Ascending aorta (tissue), 2 donors: Measurements from ENCODE around the gene FRMD4B. TPM values are rescaled to one million over a fixed set of nuclear protein-coding genes. Genes with fewer than 3 reads are reported as not detected.
"Not testable (repeated sequence)": the region's sequence is repeated elsewhere in the genome, so short reads cannot be mapped to it uniquely, and the experiment has no call there.

ENCODE experiments used
- DNase-seq, 2 donors: peaks; one replicate each; pipeline ENCODE4 v3.0.0-alpha.2; 2019; ENCODE audit warnings: low spot score in 2 of 2
- H3K27ac ChIP-seq, 2 donors: fragments of 200-600 bp; sonication (generic); one replicate each; pipeline ENCODE4 v1.5.1; 2016 to 2017; ENCODE audit warnings: mild to moderate bottlenecking in 1 of 2
- H3K27me3 ChIP-seq: fragments of 200-600 bp; sonication (generic); one replicate; pipeline ENCODE4 v1.5.1; 2017
- H3K36me3 ChIP-seq, 2 donors: fragments of 200-600 bp; sonication (generic); one replicate each; pipeline ENCODE4 v1.5.1; 2016
- H3K4me1 ChIP-seq, 2 donors: fragments of 200-600 bp; sonication (generic); one replicate each; pipeline ENCODE4 v1.5.1; 2016 to 2017; ENCODE audit warnings: mild to moderate bottlenecking in 1 of 2
- H3K4me3 ChIP-seq, 2 donors: fragments of 200-600 bp; sonication (generic); one replicate each; pipeline ENCODE4 v1.5.1; 2016 to 2017; ENCODE audit warnings: mild to moderate bottlenecking in 1 of 2
- H3K9me3 ChIP-seq, 2 donors: fragments of 200-600 bp; sonication (generic); one replicate each; pipeline ENCODE4 v1.5.1; 2016
- intact Hi-C: fragments of 100-400 bp; cut with DNase I; formaldehyde crosslinking; loops from one replicate; pipeline ENCODE4 v1.15.1; 2023
- total RNA-seq: library from RNA; depleted of rRNA; stranded (reverse); fragments of >200 nt; gene quantifications from one replicate; pipeline ENCODE4 v1.1.0, GENCODE V29; 2016
- TF ChIP-seq, protein P1 (sequence below), 3 experiments: fragments of 200-600 bp in 2 of 3; fragments of 450-650 bp in 1 of 3; sonication (generic) in 2 of 3; IDR thresholded peaks; one replicate each; pipeline ENCODE4 v1.5.1; 2016 to 2019; ENCODE audit warnings: antibody characterized with exemption in 3 of 3, mild to moderate bottlenecking in 1 of 3, moderate library complexity in 1 of 3

FRMD4B gene
- total RNA-seq, 1 donor from 2014 or later, result 13.5 TPM

DNA sequence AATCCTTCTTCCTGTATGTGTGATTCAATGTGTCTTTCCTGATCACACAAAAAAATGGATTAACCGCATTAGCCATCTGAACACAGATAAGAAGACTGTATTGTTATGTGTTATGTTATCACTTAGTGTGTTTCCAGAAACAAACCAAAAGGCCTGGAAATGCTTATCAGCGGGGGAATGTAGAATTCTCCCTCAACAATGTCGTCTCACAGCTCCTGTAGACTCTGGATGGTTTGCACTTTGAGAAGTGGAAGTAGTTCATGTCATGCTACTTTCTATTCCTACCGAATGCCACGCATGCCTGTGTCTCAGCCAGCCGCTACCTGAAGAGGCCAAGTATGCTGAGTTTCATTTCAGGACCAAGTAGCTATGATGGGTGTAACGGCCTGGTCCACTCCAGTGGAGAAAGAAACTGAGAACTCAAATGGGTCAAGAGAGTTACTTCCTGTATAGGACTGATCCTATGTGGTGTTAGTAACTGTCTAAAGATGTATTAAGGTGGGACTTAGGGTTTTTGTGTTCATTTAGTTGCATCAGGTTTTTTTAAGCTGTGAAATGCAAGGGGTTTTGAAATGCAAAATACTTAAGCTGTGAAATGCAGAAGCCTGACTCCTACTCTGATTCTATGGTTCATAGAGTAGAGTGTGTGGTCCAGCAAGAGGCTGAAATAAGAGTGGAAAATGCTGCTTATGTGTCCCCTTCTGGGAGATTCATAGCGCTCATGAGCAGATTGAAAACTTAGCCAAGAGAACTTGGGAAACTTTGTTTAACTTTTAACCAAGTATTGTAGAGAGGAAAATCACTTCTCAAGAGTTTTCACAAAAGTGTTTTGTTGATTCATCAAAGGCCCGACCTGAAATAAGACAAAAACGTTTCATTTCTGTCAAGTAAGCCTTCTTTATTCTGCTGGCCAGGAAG lies 145.0 kb downstream of the FRMD4B start:
- no peak overlapping the region for H3K4me3 ChIP-seq
- DNase-seq, result no peak
- no peaks in the 10 kb centered on the region for H3K36me3 ChIP-seq
- TF ChIP-seq, protein P1, sequence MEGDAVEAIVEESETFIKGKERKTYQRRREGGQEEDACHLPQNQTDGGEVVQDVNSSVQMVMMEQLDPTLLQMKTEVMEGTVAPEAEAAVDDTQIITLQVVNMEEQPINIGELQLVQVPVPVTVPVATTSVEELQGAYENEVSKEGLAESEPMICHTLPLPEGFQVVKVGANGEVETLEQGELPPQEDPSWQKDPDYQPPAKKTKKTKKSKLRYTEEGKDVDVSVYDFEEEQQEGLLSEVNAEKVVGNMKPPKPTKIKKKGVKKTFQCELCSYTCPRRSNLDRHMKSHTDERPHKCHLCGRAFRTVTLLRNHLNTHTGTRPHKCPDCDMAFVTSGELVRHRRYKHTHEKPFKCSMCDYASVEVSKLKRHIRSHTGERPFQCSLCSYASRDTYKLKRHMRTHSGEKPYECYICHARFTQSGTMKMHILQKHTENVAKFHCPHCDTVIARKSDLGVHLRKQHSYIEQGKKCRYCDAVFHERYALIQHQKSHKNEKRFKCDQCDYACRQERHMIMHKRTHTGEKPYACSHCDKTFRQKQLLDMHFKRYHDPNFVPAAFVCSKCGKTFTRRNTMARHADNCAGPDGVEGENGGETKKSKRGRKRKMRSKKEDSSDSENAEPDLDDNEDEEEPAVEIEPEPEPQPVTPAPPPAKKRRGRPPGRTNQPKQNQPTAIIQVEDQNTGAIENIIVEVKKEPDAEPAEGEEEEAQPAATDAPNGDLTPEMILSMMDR (IDR thresholded peaks at IDR 0.05), result no peak
- H3K9me3 ChIP-seq, result no peaks in the 10 kb centered on the region
- H3K27ac ChIP-seq, result no peak overlapping the region
- intact Hi-C loops, result no loop called here
- H3K4me1 ChIP-seq, result no peaks in the 10 kb centered on the region
- H3K27me3 ChIP-seq, result no peaks in the 10 kb centered on the region

DNA sequence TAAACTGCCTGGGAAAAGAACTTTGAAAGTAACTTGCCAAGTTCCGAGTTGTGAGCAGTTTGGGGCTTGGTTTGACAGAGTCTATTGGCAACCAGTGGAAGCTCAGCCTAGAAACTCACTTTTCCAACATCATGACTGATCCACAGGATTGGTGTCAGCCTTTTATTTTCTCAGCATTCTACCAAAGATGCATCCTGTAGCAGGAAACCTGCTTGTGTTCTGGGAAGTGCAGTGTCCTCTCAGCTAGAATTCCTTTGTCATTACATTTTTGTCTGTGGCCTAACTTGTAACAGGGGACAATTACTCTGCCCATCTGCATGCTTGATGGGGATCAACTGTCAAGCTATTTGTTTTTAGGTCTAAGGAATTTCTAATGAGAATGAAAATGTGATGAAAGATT lies 146.8 kb downstream of the FRMD4B start:
- no peak overlapping the region for H3K4me3 ChIP-seq
- intact Hi-C loops, result no loop called here
- no peaks in the 10 kb centered on the region for H3K36me3 ChIP-seq
- no peaks in the 10 kb centered on the region for H3K9me3 ChIP-seq
- no peaks in the 10 kb centered on the region for H3K27me3 ChIP-seq
- peak overlapping the region in 1 of 2 donors; percentile 1 for H3K27ac ChIP-seq
- H3K4me1 ChIP-seq, result no peaks in the 10 kb centered on the region
- DNase-seq, result no peak
- TF ChIP-seq, protein P1 (IDR thresholded peaks at IDR 0.05), result no peak

DNA sequence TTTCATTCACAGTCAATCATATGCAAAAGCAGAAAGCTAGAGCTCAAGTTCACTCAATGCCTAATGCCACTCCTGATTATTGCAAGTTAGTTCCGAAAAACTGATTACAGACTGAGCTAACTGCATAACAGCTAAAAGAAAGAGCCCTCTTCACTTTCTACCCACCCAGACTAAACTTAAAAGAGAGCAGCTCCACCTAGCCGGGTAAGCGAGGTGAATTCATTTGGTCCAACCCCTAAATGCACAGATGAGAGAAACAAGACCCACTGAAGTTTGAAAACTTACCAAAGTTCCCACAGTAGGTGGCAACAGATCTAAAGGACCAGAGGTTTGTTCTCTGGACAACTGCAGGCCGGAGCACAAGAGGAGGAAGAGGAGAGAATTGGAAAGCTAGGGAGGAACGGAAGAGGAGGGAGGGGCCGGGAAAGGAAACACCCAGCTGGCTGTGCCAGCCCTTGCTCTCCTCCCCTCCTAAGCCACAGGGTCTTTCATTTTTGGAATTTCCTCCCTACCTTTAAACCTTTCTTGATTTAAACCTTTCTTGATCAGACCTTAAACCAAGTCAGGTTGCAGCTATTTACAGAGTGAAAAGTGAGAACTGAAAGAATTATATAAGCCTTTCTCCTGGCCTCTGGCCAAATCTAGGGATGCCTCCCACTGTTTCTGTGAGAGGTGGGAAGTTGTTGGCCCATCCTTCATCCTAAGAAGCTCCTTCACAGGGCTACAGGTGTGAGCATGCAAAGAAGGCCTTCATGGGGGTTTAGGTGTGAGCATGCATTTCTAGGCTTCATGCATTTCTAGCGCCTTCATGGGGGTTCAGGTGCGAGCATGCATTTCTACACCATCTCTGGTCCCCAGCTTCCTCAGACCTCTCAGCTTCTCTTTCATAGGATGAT lies 148.8 kb downstream of the FRMD4B start:
- TF ChIP-seq, protein P1 (IDR thresholded peaks at IDR 0.05), result no peak
- Histone ChIP-seq H3K27me3 (no peaks in the 10 kb centered on the region), H3K27ac (no peak overlapping the region), H3K36me3 (no peaks in the 10 kb centered on the region), H3K4me1 (no peaks in the 10 kb centered on the region), H3K9me3 (no peaks in the 10 kb centered on the region), H3K4me3 (peak overlapping the region; percentile 6 to 16)
- intact Hi-C loops, result no loop called here
- no peak for DNase-seq

DNA sequence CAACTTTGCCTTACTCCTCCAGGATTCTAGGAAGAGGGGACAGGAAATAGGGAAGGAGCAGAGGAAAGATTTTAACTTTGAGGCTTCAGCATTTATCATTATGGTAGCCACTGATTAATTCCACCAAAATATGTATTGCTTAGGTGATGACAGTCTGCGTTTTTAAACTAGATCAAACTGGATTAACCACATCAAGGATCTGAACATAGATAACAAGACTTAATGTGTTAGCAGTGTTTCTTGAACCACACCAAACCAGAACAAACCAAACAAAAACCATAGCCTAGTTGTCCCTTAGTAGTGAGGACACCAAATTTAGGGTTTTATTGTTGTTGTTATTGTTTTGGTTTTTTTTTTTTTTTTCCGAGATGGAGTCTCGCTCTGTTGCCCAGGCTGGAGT lies 150.0 kb downstream of the FRMD4B start:
- no peak overlapping the region for H3K27ac ChIP-seq
- intact Hi-C loops, result no loop called here
- H3K36me3 ChIP-seq, result no peaks in the 10 kb centered on the region
- no peaks in the 10 kb centered on the region for H3K4me1 ChIP-seq
- no peaks in the 10 kb centered on the region for H3K9me3 ChIP-seq
- no peaks in the 10 kb centered on the region for H3K27me3 ChIP-seq
- TF ChIP-seq, protein P1 (IDR thresholded peaks at IDR 0.05), result no peak
- H3K4me3 ChIP-seq, result no peak overlapping the region
- DNase-seq, result no peak

DNA sequence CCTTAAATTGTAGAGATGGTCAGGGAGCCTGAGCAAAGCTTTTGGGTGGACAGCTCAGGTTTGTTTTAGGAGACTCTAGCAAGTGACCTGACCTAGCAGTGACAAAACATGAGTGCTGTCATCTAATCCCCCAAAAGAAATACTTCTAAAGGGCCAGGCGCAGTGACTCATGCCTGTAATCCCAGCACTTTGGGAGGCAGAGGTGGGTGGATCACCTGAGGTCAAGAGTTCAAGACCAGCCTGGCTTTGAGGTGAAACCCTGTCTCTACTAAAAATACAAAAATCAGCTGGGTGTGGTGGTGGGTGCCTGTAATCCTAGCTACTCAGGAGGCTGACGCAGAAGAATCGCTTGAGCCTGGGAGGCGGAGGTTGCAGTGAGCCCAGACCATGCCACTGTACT lies 150.7 kb downstream of the FRMD4B start:
- H3K4me1 ChIP-seq, H3K9me3 ChIP-seq, H3K27ac ChIP-seq, H3K36me3 ChIP-seq, intact Hi-C loops, DNase-seq, H3K27me3 ChIP-seq, H3K4me3 ChIP-seq: not testable (repeated sequence)

DNA sequence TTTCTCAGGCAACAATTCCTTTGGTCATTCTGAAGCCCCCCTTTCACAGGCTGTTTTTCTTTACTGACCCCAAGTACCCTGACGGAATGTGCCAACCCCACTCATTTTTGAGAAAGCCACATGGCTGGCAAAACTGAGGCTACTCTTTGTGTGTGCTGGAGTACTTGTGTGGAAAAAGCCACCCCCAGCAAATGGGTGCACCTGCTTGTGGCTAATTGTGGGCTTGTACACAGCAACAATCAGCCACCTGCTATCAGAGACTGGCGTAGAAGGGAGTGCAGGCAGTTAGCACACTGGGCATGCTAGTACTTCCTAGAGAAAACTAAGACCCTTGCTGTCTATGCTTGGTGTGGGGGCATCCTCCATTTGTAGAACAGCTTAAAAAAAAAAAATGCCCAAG lies 153.4 kb downstream of the FRMD4B start:
- intact Hi-C loops, result no loop called here

More for the DNA sequence above, 153.4 kb downstream of the FRMD4B start:
- TF ChIP-seq, protein P1 (IDR thresholded peaks at IDR 0.05), result no peak
- H3K9me3 ChIP-seq, result no peaks in the 10 kb centered on the region
- no peaks in the 10 kb centered on the region for H3K27me3 ChIP-seq
- H3K27ac ChIP-seq, result no peak overlapping the region
- H3K4me1 ChIP-seq, result no peaks in the 10 kb centered on the region
- no peak for DNase-seq
- no peaks in the 10 kb centered on the region for H3K36me3 ChIP-seq
- H3K4me3 ChIP-seq, result no peak overlapping the region
